Fibroblast of lung (primary cell): ENCODE data around the gene RARS1.

Source experiments
- CTCF ChIP-seq, 2 donors: IDR thresholded peaks in 1 of 2; conservative IDR thresholded peaks in 1 of 2; 1 replicate in 1 of 2; 2 replicates in 1 of 2; pipeline ENCODE4 v1.5.1; 2011 to 2012; ENCODE audit warnings: low read length in 2 of 2, control low read depth in 1 of 2, inconsistent platforms in 1 of 2, low read depth in 1 of 2, mild to moderate bottlenecking in 1 of 2
- EZH2 ChIP-seq: IDR thresholded peaks from 2 replicates; pipeline ENCODE4 v1.5.1; 2012; ENCODE audit warnings: low read length, control low read depth, mild to moderate bottlenecking; ENCODE audit errors: missing control alignments

GRCh38 chr5:168513861-168514428, 27.7 kb downstream of the RARS1 start:
- TF ChIP-seq CTCF (conservative IDR thresholded peaks at IDR 0.05 in 1 of 2, IDR thresholded peaks at IDR 0.05 in 1 of 2; ENCODE audit: low read depth in 1 of 2, low read length in 2 of 2) (no peak), EZH2 (no peak)
